IMR-90 (cell line): ENCODE results near the gene NEURL1B. TPM values are rescaled to one million over a fixed set of nuclear protein-coding genes. Genes with fewer than 3 reads are reported as not detected.

Source experiments
- ATAC-seq: fragments of 200-7000 bp; cut with Tn5 transposase; 2 replicates; pipeline ENCODE4 v1.9.1; 2020; ENCODE audit warnings: low read depth, mild to moderate bottlenecking, moderate library complexity
- Bru-seq: library from RNA; stranded (reverse); fragments of 400-500 nt; gene quantifications from one replicate; lab custom pipeline; 2021; lab: Mats Ljungman, UMichigan
- BruChase-seq, 2 experiments: library from RNA; stranded (reverse); fragments of 400-500 nt; gene quantifications; one replicate each; lab custom pipeline; 2021; lab: Mats Ljungman, UMichigan
- BruUV-seq: library from RNA; stranded (reverse); fragments of 400-500 nt; replicated peaks from 2 replicates; lab custom pipeline; 2021; lab: Mats Ljungman, UMichigan
- CTCF ChIA-PET: fragments of 300-600 bp; formaldehyde crosslinking; extraction: SDS; loops from one replicate; lab custom pipeline; 2021; ENCODE audit warnings: antibody characterized with exemption; lab: Yijun Ruan, JAX
- POLR2A ChIA-PET: fragments of 300-600 bp; sonication (Branson Sonifier 250); formaldehyde crosslinking; loops from one replicate; lab custom pipeline; 2022; ENCODE audit warnings: antibody characterized with exemption; ENCODE audit not compliant: unreplicated experiment; lab: Charles Lee
- DNase-seq: peaks from one replicate; pipeline ENCODE4 v3.0.0; 2013
- H2AFZ ChIP-seq: replicated peaks from 2 replicates; pipeline ENCODE3; 2013; ENCODE audit warnings: low read length, mild to moderate bottlenecking; ENCODE audit not compliant: poor library complexity
- H2AK5ac ChIP-seq: 2 replicates; pipeline ENCODE4 v1.6.1; 2013; ENCODE audit warnings: low read depth, low read length, inconsistent platforms
- H2AK9ac ChIP-seq: replicated peaks from 2 replicates; pipeline ENCODE3; 2013; ENCODE audit warnings: mild to moderate bottlenecking, low read depth, low read length, moderate library complexity; ENCODE audit not compliant: poor library complexity
- H2BK120ac ChIP-seq: 2 replicates; pipeline ENCODE4 v1.6.1; 2013; ENCODE audit warnings: low read depth, low read length, inconsistent platforms
- H2BK15ac ChIP-seq: 3 replicates; pipeline ENCODE4 v1.6.1; 2013; ENCODE audit warnings: low read depth, low read length, inconsistent platforms
- H2BK20ac ChIP-seq: 2 replicates; pipeline ENCODE4 v1.6.1; 2013; ENCODE audit warnings: low read depth, mild to moderate bottlenecking, inconsistent platforms, low read length, moderate library complexity
- H2BK5ac ChIP-seq: 2 replicates; pipeline ENCODE4 v1.6.1; 2013; ENCODE audit warnings: mild to moderate bottlenecking, low read depth, low read length, inconsistent platforms; ENCODE audit not compliant: poor library complexity, severe bottlenecking
- H3K14ac ChIP-seq: replicated peaks from 2 replicates; pipeline ENCODE4 v1.6.1; 2013; ENCODE audit warnings: low read depth, low read length, inconsistent platforms
- H3K18ac ChIP-seq: 2 replicates; pipeline ENCODE4 v1.6.1; 2013; ENCODE audit warnings: low read depth, low read length, control low read depth
- H3K23ac ChIP-seq: 2 replicates; pipeline ENCODE4 v1.6.1; 2013; ENCODE audit warnings: low read depth, low read length, inconsistent platforms
- H3K27ac ChIP-seq: 2 replicates; pipeline ENCODE4 v1.5.1; 2013; ENCODE audit warnings: mild to moderate bottlenecking, control low read depth, low read length; ENCODE audit not compliant: insufficient read depth
- H3K27me3 ChIP-seq: 2 replicates; pipeline ENCODE4 v1.6.1; 2013; ENCODE audit warnings: low read length; ENCODE audit not compliant: control insufficient read depth, insufficient read depth
- H3K36me3 ChIP-seq: 2 replicates; pipeline ENCODE4 v1.6.1; 2013; ENCODE audit warnings: low read length, mixed read lengths; ENCODE audit not compliant: control insufficient read depth, insufficient read depth
- H3K4ac ChIP-seq: 2 replicates; pipeline ENCODE4 v1.6.1; 2013; ENCODE audit warnings: low read depth, low read length, inconsistent platforms
- H3K4me1 ChIP-seq: 2 replicates; pipeline ENCODE4 v1.6.1; 2013; ENCODE audit warnings: low read length, mixed read lengths; ENCODE audit not compliant: control insufficient read depth, insufficient read depth
- H3K4me2 ChIP-seq: 2 replicates; pipeline ENCODE4 v1.6.1; 2013; ENCODE audit warnings: low read depth, mild to moderate bottlenecking, control low read depth, low read length, moderate library complexity
- H3K4me3 ChIP-seq: 2 replicates; pipeline ENCODE4 v1.5.1; 2013; ENCODE audit warnings: low read depth, mild to moderate bottlenecking, control low read depth, low read length, moderate library complexity; ENCODE audit not compliant: insufficient read depth
- H3K56ac ChIP-seq: 2 replicates; pipeline ENCODE4 v1.6.1; 2013; ENCODE audit warnings: low read length, inconsistent platforms; ENCODE audit not compliant: insufficient read depth; ENCODE audit errors: extremely low read depth
- H3K79me1 ChIP-seq, 2 experiments: 2 replicates each; pipeline ENCODE4 v1.6.1; 2013; ENCODE audit warnings: low read length in 2 of 2, inconsistent platforms in 1 of 2, low read depth in 1 of 2
- H3K9ac ChIP-seq: 2 replicates; pipeline ENCODE4 v1.6.1; 2013; ENCODE audit warnings: low read depth, low read length, control low read depth
- H3K9me1 ChIP-seq: 2 replicates; pipeline ENCODE4 v1.6.1; 2013; ENCODE audit warnings: low read length, inconsistent platforms; ENCODE audit not compliant: insufficient read depth
- H3K9me3 ChIP-seq: 2 replicates; pipeline ENCODE4 v1.6.1; 2013; ENCODE audit warnings: low read length; ENCODE audit not compliant: control insufficient read depth, insufficient read depth
- H4K20me1 ChIP-seq: 2 replicates; pipeline ENCODE4 v1.6.1; 2013; ENCODE audit warnings: low read length, inconsistent platforms; ENCODE audit not compliant: insufficient read depth
- H4K5ac ChIP-seq: 2 replicates; pipeline ENCODE4 v1.6.1; 2013; ENCODE audit warnings: mild to moderate bottlenecking, low read depth, low read length, control low read depth
- H4K8ac ChIP-seq, 2 experiments: 2 replicates each; pipeline ENCODE4 v1.6.1; 2013; ENCODE audit warnings: low read depth in 2 of 2, low read length in 2 of 2, control low read depth in 1 of 2, inconsistent platforms in 1 of 2
- H4K91ac ChIP-seq: 2 replicates; pipeline ENCODE4 v1.6.1; 2013; ENCODE audit warnings: low read depth, low read length, inconsistent platforms; ENCODE audit not compliant: insufficient read depth
- BHLHE40 ChIP-seq: fragments of 150-350 bp; IDR thresholded peaks from 2 replicates; pipeline ENCODE4 v1.6.1; 2016; ENCODE audit warnings: mild to moderate bottlenecking, low read depth, low read length
- CHD1 ChIP-seq: IDR thresholded peaks from 2 replicates; pipeline ENCODE4 v1.6.1; 2012; ENCODE audit warnings: low read depth, low read length, improper control_type of control experiment
- CTCF ChIP-seq: conservative IDR thresholded peaks from 2 replicates; pipeline ENCODE4 v1.5.1; 2012; ENCODE audit warnings: mild to moderate bottlenecking, low read depth, low read length, improper control_type of control experiment
- FOS ChIP-seq: fragments of 150-350 bp; IDR thresholded peaks from 2 replicates; pipeline ENCODE4 v1.6.1; 2016; ENCODE audit warnings: low read depth, low read length
- MAFK ChIP-seq: IDR thresholded peaks from 2 replicates; pipeline ENCODE4 v1.6.1; 2012; ENCODE audit warnings: low read depth, low read length, improper control_type of control experiment
- MAZ ChIP-seq: IDR thresholded peaks from 2 replicates; pipeline ENCODE4 v1.6.1; 2012; ENCODE audit warnings: low read depth, mild to moderate bottlenecking, low read length, improper control_type of control experiment, moderate library complexity, borderline replicate concordance
- NFE2L2 ChIP-seq: fragments of 150-350 bp; IDR thresholded peaks from 2 replicates; pipeline ENCODE4 v1.6.1; 2016; ENCODE audit warnings: low read depth, mild to moderate bottlenecking, low read length
- USF2 ChIP-seq: fragments of 150-350 bp; IDR thresholded peaks from 2 replicates; pipeline ENCODE4 v1.6.1; 2017; ENCODE audit warnings: mild to moderate bottlenecking, antibody characterized with exemption, low read length, low read depth
- WGBS, 2 experiments: methylation state at CpG; one replicate each; pipeline versions ENCODE4 v1.1.5 to v1.1.7; 2013; ENCODE audit warnings: missing lambda C conversion rate in 2 of 2; ENCODE audit not compliant: insufficient read length in 1 of 2; ENCODE audit errors: extremely low coverage in 2 of 2; 5-methylcytosine and 5-hydroxymethylcytosine counted together
- dilution Hi-C: fragments of 300-500 bp; cut with HindIII; formaldehyde crosslinking; loops from one replicate; pipeline ENCODE4 v1.14.3; 2018; ENCODE audit warnings: low sequenced_read_pairs; ENCODE audit not compliant: unreplicated experiment
- in situ Hi-C: fragments of 300-500 bp; cut with MboI; formaldehyde crosslinking; loops from 3 replicates; pipeline ENCODE4 v1.14.3; 2019; ENCODE audit warnings: low sequenced_read_pairs, inconsistent platforms, mixed read lengths
- intact Hi-C: fragments of 100-400 bp; cut with micrococcal nuclease; formaldehyde crosslinking; loops from 2 replicates; pipeline ENCODE4 v1.10.0; 2022
- long read RNA-seq: library from polyadenylated mRNA; unstranded; transcript quantifications from one replicate; pipeline ENCODE4 v2.0.0, GENCODE V29; 2021; ENCODE audit not compliant: unreplicated experiment
- polyA plus RNA-seq, 3 experiments: library from polyadenylated mRNA; depleted of rRNA; stranded (reverse); fragments of >200 nt; gene quantifications; 2 replicates each; pipeline ENCODE4 v1.2.3, GENCODE V29; 2012; ENCODE audit warnings: low replicate concordance in 1 of 3
- total RNA-seq: library from RNA; depleted of rRNA; stranded (reverse); fragments of >200 nt; gene quantifications from 2 replicates; pipeline ENCODE4 v1.2.3, GENCODE V29; 2012; rRNA removed
- TF ChIP-seq, protein P1 (sequence below): fragments of 150-350 bp; IDR thresholded peaks from 2 replicates; pipeline ENCODE4 v1.6.1; 2016; ENCODE audit warnings: low read depth, mild to moderate bottlenecking, low read length, moderate library complexity, borderline replicate concordance

The NEURL1B gene, protein sequence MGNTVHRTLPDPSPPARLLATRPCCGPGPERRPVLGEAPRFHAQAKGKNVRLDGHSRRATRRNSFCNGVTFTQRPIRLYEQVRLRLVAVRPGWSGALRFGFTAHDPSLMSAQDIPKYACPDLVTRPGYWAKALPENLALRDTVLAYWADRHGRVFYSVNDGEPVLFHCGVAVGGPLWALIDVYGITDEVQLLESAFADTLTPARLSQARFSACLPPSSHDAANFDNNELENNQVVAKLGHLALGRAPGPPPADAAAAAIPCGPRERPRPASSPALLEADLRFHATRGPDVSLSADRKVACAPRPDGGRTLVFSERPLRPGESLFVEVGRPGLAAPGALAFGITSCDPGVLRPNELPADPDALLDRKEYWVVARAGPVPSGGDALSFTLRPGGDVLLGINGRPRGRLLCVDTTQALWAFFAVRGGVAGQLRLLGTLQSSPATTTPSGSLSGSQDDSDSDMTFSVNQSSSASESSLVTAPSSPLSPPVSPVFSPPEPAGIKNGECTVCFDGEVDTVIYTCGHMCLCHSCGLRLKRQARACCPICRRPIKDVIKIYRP
- 1.8 and 1.9 TPM in 2 replicates for total RNA-seq
- polyA plus RNA-seq (2012; rRNA removed): 2.6 and 2.8 TPM in 2 replicates
- 1.6 and 1.9 TPM in 2 replicates for polyA plus RNA-seq (2012; cell fraction: cytosol; rRNA removed)
- polyA plus RNA-seq (2012; cell fraction: nucleus; rRNA removed; ENCODE audit: low replicate concordance): 3.9 and 5.7 TPM in 2 replicates
- percentile 46 among the genes with signal in this experiment for Bru-seq, nascent RNA
- BruChase-seq, experiment 1, labeled RNA remaining after a 6-hour chase: percentile 40 among the genes with signal in this experiment
- BruChase-seq, experiment 2, labeled RNA remaining after a 2-hour chase: percentile 47 among the genes with signal in this experiment
- long read RNA-seq, partial matches to known transcripts: 1 of 2 reads
- long read RNA-seq, other reads (novel, unspliced or antisense): 1 of 2 reads

DNA sequence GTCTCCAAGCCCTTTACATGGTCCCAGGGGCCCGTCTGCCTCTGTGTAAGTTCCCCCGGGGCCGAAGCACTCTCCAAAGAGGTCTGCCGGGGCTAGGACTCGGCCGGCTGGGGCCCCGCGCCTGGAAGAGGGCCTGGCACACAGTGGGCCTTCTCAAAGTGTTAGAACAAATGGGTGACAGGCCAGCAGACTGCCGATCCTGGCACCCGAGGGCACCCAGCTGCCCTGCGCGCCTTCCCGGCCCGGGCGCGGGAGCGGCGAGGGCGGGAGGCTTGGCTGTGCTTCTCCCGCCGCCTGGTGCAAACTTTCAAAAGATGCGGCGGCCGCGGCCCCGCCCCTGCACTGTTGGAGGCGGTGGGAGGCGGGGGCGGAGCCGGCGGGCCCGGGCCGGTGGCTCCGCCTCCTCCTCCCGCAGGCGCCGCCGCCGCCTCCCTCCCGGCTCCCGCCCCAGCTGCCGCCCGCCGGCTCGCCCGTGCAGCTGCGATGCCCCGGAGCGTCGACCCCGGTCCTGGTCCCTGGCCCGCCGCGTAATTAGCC lies at the start of gene NEURL1B:
NEURL1B (plus strand) TSS at position 442 of the 537 bp plus-strand sequence. CDS start 144 bp downstream, outside the sequence.
- Histone ChIP-seq H3K27ac (peak within 1 kb of the TSS; percentile 53; the same call in 1 of the 2 replicates), H3K9me1 (peaks cover 7% of the 10 kb centered on the region; the same call in 1 of the 2 replicates), H2BK15ac (no peak within 1 kb of the TSS), H4K5ac (no peak within 1 kb of the TSS), H3K56ac (no peak within 1 kb of the TSS), H3K79me1 (peaks cover 24 to 42% of the 10 kb centered on the region in 2 experiments), H3K18ac (no peak within 1 kb of the TSS), H4K91ac (no peak within 1 kb of the TSS), H2AFZ (peak within 1 kb of the TSS; percentile 92), H2AK9ac (peak within 1 kb of the TSS; percentile 85), H2AK5ac (no peak within 1 kb of the TSS), H4K8ac (peak within 1 kb of the TSS in 1 of 2 experiments; percentile 46; a peak in 2 of 4 replicates), H2BK20ac (no peak within 1 kb of the TSS), H3K4ac (peak within 1 kb of the TSS; percentile 14; the same call in 1 of the 2 replicates), H3K23ac (peak within 1 kb of the TSS; percentile 18; the same call in 1 of the 2 replicates), H3K9ac (peak within 1 kb of the TSS; percentile 69), H3K4me2 (peak within 1 kb of the TSS; percentile 97), H4K20me1 (no peaks in the 10 kb centered on the region), H3K4me3 (peak within 1 kb of the TSS; percentile 85), H2BK5ac (no peak within 1 kb of the TSS), H3K4me1 (peaks cover 5% of the 10 kb centered on the region; the same call in 1 of the 2 replicates), H2BK120ac (no peak within 1 kb of the TSS; the same call in 1 of the 2 replicates), H3K9me3 (no peaks in the 10 kb centered on the region), H3K27me3 (peaks cover 10% of the 10 kb centered on the region; the same call in 1 of the 2 replicates), H3K14ac (no peak within 1 kb of the TSS; the same call in 1 of the 2 replicates), H3K36me3 (peaks cover 4% of the 10 kb centered on the region; the same call in 1 of the 2 replicates)
- WGBS, 2 experiments: 1% methylated on average over 21 of the region's 54 CpGs; no CpG with 5 or more reads in 1 of the 2 experiments
- peak; percentile 95 for ATAC-seq
- intact Hi-C loops (loop anchor here (1.0 kb wide), 1 partner anchor 162 kb away; no protein-coding TSS in a partner anchor), dilution Hi-C loops (no loop called here), in situ Hi-C loops (no loop called here)
- POLR2A ChIA-PET: interaction anchor here (0.5 kb wide), 1 partner anchor 58 kb away, joined by 4 read pairs; no protein-coding TSS in a partner anchor
- BruUV-seq: no TSS peak
- peak; percentile 43 for DNase-seq
- CTCF ChIA-PET: no interaction called here
- TF ChIP-seq BHLHE40: no peak
- TF ChIP-seq FOS: no peak
- no peak for TF ChIP-seq CHD1
- no peak for TF ChIP-seq NFE2L2
- TF ChIP-seq USF2: no peak
- TF ChIP-seq, protein P1, sequence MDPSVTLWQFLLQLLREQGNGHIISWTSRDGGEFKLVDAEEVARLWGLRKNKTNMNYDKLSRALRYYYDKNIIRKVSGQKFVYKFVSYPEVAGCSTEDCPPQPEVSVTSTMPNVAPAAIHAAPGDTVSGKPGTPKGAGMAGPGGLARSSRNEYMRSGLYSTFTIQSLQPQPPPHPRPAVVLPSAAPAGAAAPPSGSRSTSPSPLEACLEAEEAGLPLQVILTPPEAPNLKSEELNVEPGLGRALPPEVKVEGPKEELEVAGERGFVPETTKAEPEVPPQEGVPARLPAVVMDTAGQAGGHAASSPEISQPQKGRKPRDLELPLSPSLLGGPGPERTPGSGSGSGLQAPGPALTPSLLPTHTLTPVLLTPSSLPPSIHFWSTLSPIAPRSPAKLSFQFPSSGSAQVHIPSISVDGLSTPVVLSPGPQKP: no peak
- peak; percentile 53; the same call in 1 of the 2 replicates for TF ChIP-seq MAZ
- TF ChIP-seq MAFK: no peak
- TF ChIP-seq CTCF: no peak
